Measurements from ENCODE around the gene ACSL1.

The ACSL1 gene

GRCh38 chr4:184715526-184715925, 110.2 kb downstream of the ACSL1 start:
- DNase-seq: no peak

- no peak for DNase-seq
Measured at GRCh38 chr4:184713887-184714286, 111.9 kb downstream of the ACSL1 start.

- DNase-seq: no peak
Measured at GRCh38 chr4:184712322-184712721, 113.4 kb downstream of the ACSL1 start.

GRCh38 chr4:184706453-184706852, 119.3 kb downstream of the ACSL1 start:
- DNase-seq: no peak

GRCh38 chr4:184705692-184706091, 120.1 kb downstream of the ACSL1 start:
- no peak for DNase-seq

Data from T-helper 9 cell (primary cell).